HPDE6-E6E7 (cell line): ENCODE results near the gene HAND2.

Source experiments
- DNase-seq: peaks from one replicate; pipeline ENCODE4 v3.0.0; 2011; ENCODE audit warnings: missing footprints; ENCODE audit errors: extremely low spot score

The HAND2 gene

GRCh38 chr4:173529477-173530325, at the start of gene HAND2:
Gene HAND2, minus strand, starts transcription at chr4:173530229. Its CDS starts 940 bp downstream, at chr4:173529289.
- DNase-seq: no peak

- no peak for DNase-seq
These were observed 48.9 kb upstream of the HAND2 start for GRCh38 chr4:173578956-173579355.

- DNase-seq: no peak
These were observed 47.9 kb upstream of the HAND2 start for GRCh38 chr4:173577963-173578362.

- DNase-seq: no peak
These were observed 45.6 kb upstream of the HAND2 start for GRCh38 chr4:173575482-173576152.

- no peak for DNase-seq
These were observed 43.7 kb upstream of the HAND2 start for GRCh38 chr4:173573725-173574124.

- DNase-seq: no peak
These were observed 43.3 kb upstream of the HAND2 start for GRCh38 chr4:173573286-173573685.

- DNase-seq: no peak
These were observed 42.6 kb upstream of the HAND2 start for GRCh38 chr4:173572493-173573129.

- DNase-seq: no peak
These were observed 41.6 kb upstream of the HAND2 start for GRCh38 chr4:173571620-173572019.

- DNase-seq: no peak
These were observed 35.3 kb upstream of the HAND2 start for GRCh38 chr4:173565281-173565680.

- DNase-seq: no peak
These were observed 34.4 kb upstream of the HAND2 start for GRCh38 chr4:173564461-173564860.

GRCh38 chr4:173560896-173561295, 30.9 kb upstream of the HAND2 start:
- DNase-seq: no peak

GRCh38 chr4:173556398-173557131, 26.5 kb upstream of the HAND2 start:
- DNase-seq: no peak

- DNase-seq: no peak
These were observed 17.9 kb upstream of the HAND2 start for GRCh38 chr4:173547889-173548288.

GRCh38 chr4:173546776-173547175, 16.7 kb upstream of the HAND2 start:
- no peak for DNase-seq

GRCh38 chr4:173545440-173545839, 15.4 kb upstream of the HAND2 start:
- DNase-seq: no peak

- no peak for DNase-seq
These were observed 13.2 kb upstream of the HAND2 start for GRCh38 chr4:173543266-173543665.

GRCh38 chr4:173539986-173540385, 10.0 kb upstream of the HAND2 start:
- DNase-seq: no peak

- no peak for DNase-seq
These were observed 8.9 kb upstream of the HAND2 start for GRCh38 chr4:173538909-173539445.

- DNase-seq: no peak
These were observed 8.3 kb upstream of the HAND2 start for GRCh38 chr4:173538148-173538908.

GRCh38 chr4:173537613-173538147, 7.7 kb upstream of the HAND2 start:
- DNase-seq: no peak
